A549 (cell line): ENCODE data around the gene SERPINC1. TPM values are rescaled to one million over a fixed set of nuclear protein-coding genes. Genes with fewer than 3 reads are reported as not detected.
A peak's percentile ranks its signal among the peaks of the same experiment; 100 is the strongest.

Experiments
- ATAC-seq, 2 experiments: fragments of 200-7000 bp in 1 of 2; fragments of >200 bp in 1 of 2; cut with Nextera tagmentation in 1 of 2; cut with Tn5 transposase in 1 of 2; 3 replicates each; pipeline versions ENCODE4 v1.8.0 to v1.9.1; 2018 to 2020; ENCODE audit warnings: mild to moderate bottlenecking in 1 of 2, moderate library complexity in 1 of 2
- CTCF ChIA-PET: fragments of 300-600 bp; sonication (Branson Sonifier 250); formaldehyde crosslinking; extraction: SDS; loops from one replicate; lab custom pipeline; 2021; ENCODE audit warnings: antibody characterized with exemption, inconsistent platforms; lab: Yijun Ruan, JAX
- POLR2A ChIA-PET: fragments of 350-600 bp; formaldehyde crosslinking; extraction: SDS; loops from one replicate; lab custom pipeline; 2021; ENCODE audit warnings: antibody characterized with exemption, inconsistent platforms; lab: Yijun Ruan, JAX
- DNase-seq, 2 experiments: peaks; one replicate each; pipeline versions ENCODE4 v3.0.0 to v3.0.0-alpha.2; 2011 to 2016; ENCODE audit warnings: low read depth in 1 of 2, low spot score in 1 of 2
- FAIRE-seq: peaks from 2 replicates; lab custom pipeline; 2011; peaks lifted over from hg19 to GRCh38; lab: Jason Lieb, UNC
- H3K27ac ChIP-seq, 2 experiments: fragments of >200 bp; sonication (Bioruptor Twin); formaldehyde crosslinking; 3 replicates each; pipeline ENCODE4 v1.5.1; 2016 to 2017
- H3K4me1 ChIP-seq: fragments of >200 bp; sonication (Bioruptor Twin); formaldehyde crosslinking; 3 replicates; pipeline ENCODE4 v1.6.1; 2016
- H3K4me2 ChIP-seq: fragments of >200 bp; sonication (Bioruptor Twin); formaldehyde crosslinking; 3 replicates; pipeline ENCODE4 v1.6.1; 2016
- H3K4me3 ChIP-seq: fragments of >200 bp; sonication (Bioruptor Twin); formaldehyde crosslinking; 3 replicates; pipeline ENCODE4 v1.5.1; 2016
- H3K9me3 ChIP-seq: fragments of >200 bp; sonication (Bioruptor Twin); formaldehyde crosslinking; 3 replicates; pipeline ENCODE4 v1.6.1; 2016
- ATOH8 ChIP-seq: fragments of 250-450 bp; sonication (Bioruptor Pico); IDR thresholded peaks from 2 replicates; pipeline ENCODE4 v1.5.0; 2020; ENCODE audit warnings: low read depth, mild to moderate bottlenecking, moderate library complexity
- BCL3 ChIP-seq: fragments of >200 bp; sonication (Bioruptor Twin); formaldehyde crosslinking; IDR thresholded peaks from 3 replicates; pipeline ENCODE4 v1.6.1; 2016
- CBX2 ChIP-seq: fragments of 200-600 bp; sonication (generic); IDR thresholded peaks from 2 replicates; pipeline ENCODE4 v1.6.1; 2016; ENCODE audit warnings: low read depth, mild to moderate bottlenecking, borderline replicate concordance
- CBX8 ChIP-seq: fragments of 200-600 bp; sonication (generic); IDR thresholded peaks from 2 replicates; pipeline ENCODE4 v1.6.1; 2016
- CEBPB ChIP-seq, 2 experiments: fragments of >200 bp in 1 of 2; sonication (Bioruptor Twin) in 1 of 2; formaldehyde crosslinking in 1 of 2; IDR thresholded peaks; 2 replicates each; pipeline ENCODE4 v1.6.1; 2012 to 2016
- CHD2 ChIP-seq: fragments of 150-350 bp; IDR thresholded peaks from 2 replicates; pipeline ENCODE4 v1.6.1; 2014; ENCODE audit warnings: low read length; ENCODE audit not compliant: partially characterized antibody
- E2F6 ChIP-seq: IDR thresholded peaks from 2 replicates; pipeline ENCODE4 v1.6.1; 2012; ENCODE audit warnings: low read depth, borderline replicate concordance
- FOSL2 ChIP-seq, 2 experiments: fragments of 450-650 bp in 1 of 2; fragments of >200 bp in 1 of 2; sonication (Bioruptor Twin) in 1 of 2; formaldehyde crosslinking; IDR thresholded peaks; 2 replicates each; pipeline versions ENCODE4 v1.5.0 to v1.6.1; 2016 to 2020; ENCODE audit warnings: mild to moderate bottlenecking in 1 of 2, moderate library complexity in 1 of 2
- HDAC2 ChIP-seq: fragments of 200-600 bp; sonication (generic); IDR thresholded peaks from 2 replicates; pipeline ENCODE4 v1.6.1; 2016
- HOXB5 ChIP-seq: fragments of 250-450 bp; sonication (Bioruptor Pico); IDR thresholded peaks from 2 replicates; pipeline ENCODE4 v1.5.0; 2020; ENCODE audit warnings: mild to moderate bottlenecking, moderate library complexity
- JUNB ChIP-seq: fragments of >200 bp; sonication (Bioruptor Twin); formaldehyde crosslinking; IDR thresholded peaks from 2 replicates; pipeline ENCODE4 v1.6.1; 2016
- MAFK ChIP-seq: fragments of 450-650 bp; IDR thresholded peaks from 2 replicates; pipeline ENCODE4 v1.6.1; 2014; ENCODE audit not compliant: partially characterized antibody
- MAZ ChIP-seq: fragments of 150-350 bp; IDR thresholded peaks from 2 replicates; pipeline ENCODE4 v1.6.1; 2014; ENCODE audit warnings: antibody characterized with exemption, low read depth, low read length, borderline replicate concordance
- NR3C1 ChIP-seq: fragments of >200 bp; sonication (Bioruptor Twin); formaldehyde crosslinking; IDR thresholded peaks from 3 replicates; pipeline ENCODE4 v1.6.1; 2017
- POLR2AphosphoS2 ChIP-seq: conservative IDR thresholded peaks from 2 replicates; pipeline ENCODE4 v1.6.1; 2012; ENCODE audit warnings: low read length, improper control_type of control experiment, inconsistent platforms
- RFX5 ChIP-seq: fragments of 450-650 bp; IDR thresholded peaks from 2 replicates; pipeline ENCODE4 v1.7.1; 2014; ENCODE audit warnings: antibody characterized with exemption, mild to moderate bottlenecking, moderate library complexity
- WGBS: methylation state at CpG from one replicate; pipeline ENCODE4 v1.1.6; 2017; ENCODE audit errors: missing lambda C conversion rate; 5-methylcytosine and 5-hydroxymethylcytosine counted together
- polyA plus RNA-seq, 4 experiments: library from polyadenylated mRNA; depleted of rRNA in 3 of 4; stranded (reverse); fragments of >200 nt; fragmentation: RNase III in 1 of 4; extraction: RNeasy Plus Mini Kit Qiagen cat#74134 plus additional on column Dnase treatment in 1 of 4; gene quantifications; 2 replicates in 3 of 4; 3 replicates in 1 of 4; pipeline ENCODE4 v1.2.3, GENCODE V29; 2011 to 2017
- TF ChIP-seq, protein P1 (sequence below): fragments of >200 bp; sonication (Bioruptor Twin); formaldehyde crosslinking; IDR thresholded peaks from 2 replicates; pipeline ENCODE4 v1.6.1; 2016
- TF ChIP-seq, protein P2 (sequence below): fragments of 250-450 bp; sonication (Bioruptor Pico); IDR thresholded peaks from 2 replicates; pipeline ENCODE4 v1.5.0; 2021; ENCODE audit warnings: mild to moderate bottlenecking, moderate library complexity, borderline replicate concordance
- TF ChIP-seq, protein P3 (sequence below): fragments of >200 bp; sonication (Bioruptor Twin); formaldehyde crosslinking; IDR thresholded peaks from 3 replicates; pipeline ENCODE4 v1.5.1; 2016

The SERPINC1 gene
- polyA plus RNA-seq, 2 of the 4 experiments (the other 2 are of a cell fraction) = 0.05 to 0.13 TPM

DNA sequence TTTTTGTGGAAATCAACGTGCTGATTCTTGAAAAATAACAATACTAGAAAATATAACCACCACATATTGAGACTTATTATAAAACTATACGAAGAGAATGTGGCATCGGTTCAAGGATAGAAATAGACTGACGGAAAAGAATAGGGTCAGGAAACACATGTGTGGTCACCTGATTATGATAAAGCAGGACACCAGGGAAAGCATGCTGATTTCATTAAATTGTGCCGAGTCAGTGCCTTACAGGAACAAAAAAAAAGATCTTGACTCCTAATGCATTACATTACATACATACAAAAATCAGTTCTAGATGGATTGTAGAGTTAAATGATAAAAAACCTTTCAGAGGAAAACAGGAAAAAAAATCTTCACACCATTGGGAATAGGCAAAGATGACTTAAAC is 43.5 kb upstream of the SERPINC1 start:
- H3K4me1 ChIP-seq = no peaks in the 10 kb centered on the region
- ChIA-PET POLR2A (no interaction called here), CTCF (no interaction called here)
- H3K27ac ChIP-seq = no peak overlapping the region
- DNase-seq (no peak), ATAC-seq (no peak), FAIRE-seq (no peak)
- H3K4me2 ChIP-seq = no peak overlapping the region
- no peaks in the 10 kb centered on the region for H3K9me3 ChIP-seq
- 92% methylated on average over 5 of the region's 5 CpGs for WGBS
- no peak overlapping the region for H3K4me3 ChIP-seq
- TF ChIP-seq MAFK = peak; percentile 75
- no peak for TF ChIP-seq POLR2AphosphoS2

DNA sequence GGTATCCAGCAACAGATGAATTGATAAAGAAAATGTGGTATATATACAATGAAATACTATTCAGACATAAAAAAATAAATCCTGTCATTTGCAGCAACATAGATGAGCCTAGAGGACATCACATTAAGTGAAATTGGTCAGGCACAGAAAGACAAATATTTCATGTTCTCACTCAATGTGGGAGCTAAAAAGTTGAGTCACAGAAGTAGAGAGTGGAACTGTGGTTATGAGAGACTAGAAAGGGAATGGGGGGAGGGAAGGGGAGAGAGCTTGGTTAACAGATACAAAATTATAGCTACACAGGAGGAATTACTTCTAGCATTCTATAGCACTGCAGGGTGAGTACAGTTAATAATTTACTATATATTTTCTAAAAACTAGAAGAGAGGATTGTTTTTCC is 37.1 kb upstream of the SERPINC1 start:
- no peaks in the 10 kb centered on the region for H3K9me3 ChIP-seq
- CTCF ChIA-PET = no interaction called here
- TF ChIP-seq CEBPB (IDR thresholded peaks at IDR 0.05) = no peak
- no peak for TF ChIP-seq E2F6
- no peak for TF ChIP-seq ATOH8 (CRISPR knock-in tag)
- TF ChIP-seq JUNB = no peak
- no peak for TF ChIP-seq CBX8
- TF ChIP-seq MAZ = no peak
- no peak for TF ChIP-seq NR3C1
- TF ChIP-seq, protein P1, sequence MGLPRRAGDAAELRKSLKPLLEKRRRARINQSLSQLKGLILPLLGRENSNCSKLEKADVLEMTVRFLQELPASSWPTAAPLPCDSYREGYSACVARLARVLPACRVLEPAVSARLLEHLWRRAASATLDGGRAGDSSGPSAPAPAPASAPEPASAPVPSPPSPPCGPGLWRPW = no peak
- TF ChIP-seq FOSL2 (IDR thresholded peaks at IDR 0.05) = no peak
- no peak for TF ChIP-seq FOSL2 (CRISPR knock-in tag; IDR thresholded peaks at IDR 0.05)
- no peak for TF ChIP-seq BCL3
- TF ChIP-seq HDAC2 = no peak
- TF ChIP-seq, protein P2, sequence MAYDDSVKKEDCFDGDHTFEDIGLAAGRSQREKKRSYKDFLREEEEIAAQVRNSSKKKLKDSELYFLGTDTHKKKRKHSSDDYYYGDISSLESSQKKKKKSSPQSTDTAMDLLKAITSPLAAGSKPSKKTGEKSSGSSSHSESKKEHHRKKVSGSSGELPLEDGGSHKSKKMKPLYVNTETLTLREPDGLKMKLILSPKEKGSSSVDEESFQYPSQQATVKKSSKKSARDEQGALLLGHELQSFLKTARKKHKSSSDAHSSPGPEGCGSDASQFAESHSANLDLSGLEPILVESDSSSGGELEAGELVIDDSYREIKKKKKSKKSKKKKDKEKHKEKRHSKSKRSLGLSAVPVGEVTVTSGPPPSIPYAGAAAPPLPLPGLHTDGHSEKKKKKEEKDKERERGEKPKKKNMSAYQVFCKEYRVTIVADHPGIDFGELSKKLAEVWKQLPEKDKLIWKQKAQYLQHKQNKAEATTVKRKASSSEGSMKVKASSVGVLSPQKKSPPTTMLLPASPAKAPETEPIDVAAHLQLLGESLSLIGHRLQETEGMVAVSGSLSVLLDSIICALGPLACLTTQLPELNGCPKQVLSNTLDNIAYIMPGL (CRISPR knock-in tag) = no peak
- no peak for TF ChIP-seq HOXB5 (CRISPR knock-in tag)
- TF ChIP-seq, protein P3, sequence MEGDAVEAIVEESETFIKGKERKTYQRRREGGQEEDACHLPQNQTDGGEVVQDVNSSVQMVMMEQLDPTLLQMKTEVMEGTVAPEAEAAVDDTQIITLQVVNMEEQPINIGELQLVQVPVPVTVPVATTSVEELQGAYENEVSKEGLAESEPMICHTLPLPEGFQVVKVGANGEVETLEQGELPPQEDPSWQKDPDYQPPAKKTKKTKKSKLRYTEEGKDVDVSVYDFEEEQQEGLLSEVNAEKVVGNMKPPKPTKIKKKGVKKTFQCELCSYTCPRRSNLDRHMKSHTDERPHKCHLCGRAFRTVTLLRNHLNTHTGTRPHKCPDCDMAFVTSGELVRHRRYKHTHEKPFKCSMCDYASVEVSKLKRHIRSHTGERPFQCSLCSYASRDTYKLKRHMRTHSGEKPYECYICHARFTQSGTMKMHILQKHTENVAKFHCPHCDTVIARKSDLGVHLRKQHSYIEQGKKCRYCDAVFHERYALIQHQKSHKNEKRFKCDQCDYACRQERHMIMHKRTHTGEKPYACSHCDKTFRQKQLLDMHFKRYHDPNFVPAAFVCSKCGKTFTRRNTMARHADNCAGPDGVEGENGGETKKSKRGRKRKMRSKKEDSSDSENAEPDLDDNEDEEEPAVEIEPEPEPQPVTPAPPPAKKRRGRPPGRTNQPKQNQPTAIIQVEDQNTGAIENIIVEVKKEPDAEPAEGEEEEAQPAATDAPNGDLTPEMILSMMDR = no peak
- no peak for TF ChIP-seq CBX2
- no peak for TF ChIP-seq RFX5
- no peak for TF ChIP-seq CHD2
- TF ChIP-seq, all 56 proteins: peak for 0
- POLR2A ChIA-PET = no interaction called here
- no peak for ATAC-seq
- no peak overlapping the region for H3K27ac ChIP-seq
- H3K4me2 ChIP-seq = no peak overlapping the region
- no peak for FAIRE-seq
- no peak overlapping the region for H3K4me3 ChIP-seq
- DNase-seq = no peak
- no peaks in the 10 kb centered on the region for H3K4me1 ChIP-seq
